Measurements from ENCODE around the gene C19orf85.

DNA sequence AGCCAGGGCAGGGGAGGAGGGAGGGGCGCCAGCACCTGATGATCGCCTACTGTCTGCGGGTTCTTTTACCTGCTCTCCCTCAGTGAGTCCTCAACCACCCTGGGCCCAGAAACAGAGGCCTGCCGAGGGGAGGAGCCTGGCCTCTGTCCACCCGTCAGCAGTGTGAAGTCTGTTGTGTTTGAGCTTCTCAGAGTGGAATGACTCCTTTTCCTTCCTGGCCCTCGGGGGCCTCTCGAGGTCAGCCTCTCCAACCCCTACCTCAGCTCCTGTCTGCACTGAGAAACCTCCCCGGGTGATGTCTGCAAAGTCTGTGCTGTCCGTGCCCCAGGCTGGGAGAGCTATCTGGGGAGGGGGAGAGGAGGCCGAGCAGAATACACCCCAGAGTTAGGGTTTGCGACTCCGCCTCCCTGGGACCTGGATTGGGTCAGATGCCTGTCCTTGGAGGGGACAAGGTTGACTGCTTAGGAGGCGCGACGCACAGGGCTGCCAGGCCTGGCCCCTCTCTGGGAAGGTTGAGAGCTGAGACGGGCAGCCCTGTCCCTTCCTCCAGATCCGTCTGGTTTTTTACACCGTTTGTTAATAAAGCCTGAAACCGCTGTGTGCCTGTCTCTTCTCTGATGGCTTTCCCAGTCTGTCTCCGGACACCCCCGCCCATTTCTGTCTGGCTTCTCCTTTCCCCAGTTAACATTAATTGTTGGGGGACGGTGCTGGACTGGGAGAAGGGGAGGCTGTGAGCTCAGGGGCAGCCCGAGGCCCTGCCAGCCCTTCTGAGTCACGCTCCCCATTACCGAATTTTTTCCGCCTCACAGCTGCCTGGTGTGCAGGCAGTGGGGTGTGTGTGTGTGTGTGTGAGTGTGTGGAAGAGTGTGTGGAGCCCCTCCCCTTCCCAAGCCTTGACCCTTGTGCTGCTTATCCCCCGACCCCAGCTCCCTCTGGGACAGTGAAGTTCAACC lies 22.7 kb upstream of the C19orf85 start:
- TF ChIP-seq, protein P1, sequence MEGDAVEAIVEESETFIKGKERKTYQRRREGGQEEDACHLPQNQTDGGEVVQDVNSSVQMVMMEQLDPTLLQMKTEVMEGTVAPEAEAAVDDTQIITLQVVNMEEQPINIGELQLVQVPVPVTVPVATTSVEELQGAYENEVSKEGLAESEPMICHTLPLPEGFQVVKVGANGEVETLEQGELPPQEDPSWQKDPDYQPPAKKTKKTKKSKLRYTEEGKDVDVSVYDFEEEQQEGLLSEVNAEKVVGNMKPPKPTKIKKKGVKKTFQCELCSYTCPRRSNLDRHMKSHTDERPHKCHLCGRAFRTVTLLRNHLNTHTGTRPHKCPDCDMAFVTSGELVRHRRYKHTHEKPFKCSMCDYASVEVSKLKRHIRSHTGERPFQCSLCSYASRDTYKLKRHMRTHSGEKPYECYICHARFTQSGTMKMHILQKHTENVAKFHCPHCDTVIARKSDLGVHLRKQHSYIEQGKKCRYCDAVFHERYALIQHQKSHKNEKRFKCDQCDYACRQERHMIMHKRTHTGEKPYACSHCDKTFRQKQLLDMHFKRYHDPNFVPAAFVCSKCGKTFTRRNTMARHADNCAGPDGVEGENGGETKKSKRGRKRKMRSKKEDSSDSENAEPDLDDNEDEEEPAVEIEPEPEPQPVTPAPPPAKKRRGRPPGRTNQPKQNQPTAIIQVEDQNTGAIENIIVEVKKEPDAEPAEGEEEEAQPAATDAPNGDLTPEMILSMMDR (IDR thresholded peaks at IDR 0.05), result no peak
- TF ChIP-seq POLR2A (IDR thresholded peaks at IDR 0.05), result no peak

Measured in Peyer's patch (tissue), 4 donors.